ENCODE results near the gene FLT3.

FLT3 gene

DNA sequence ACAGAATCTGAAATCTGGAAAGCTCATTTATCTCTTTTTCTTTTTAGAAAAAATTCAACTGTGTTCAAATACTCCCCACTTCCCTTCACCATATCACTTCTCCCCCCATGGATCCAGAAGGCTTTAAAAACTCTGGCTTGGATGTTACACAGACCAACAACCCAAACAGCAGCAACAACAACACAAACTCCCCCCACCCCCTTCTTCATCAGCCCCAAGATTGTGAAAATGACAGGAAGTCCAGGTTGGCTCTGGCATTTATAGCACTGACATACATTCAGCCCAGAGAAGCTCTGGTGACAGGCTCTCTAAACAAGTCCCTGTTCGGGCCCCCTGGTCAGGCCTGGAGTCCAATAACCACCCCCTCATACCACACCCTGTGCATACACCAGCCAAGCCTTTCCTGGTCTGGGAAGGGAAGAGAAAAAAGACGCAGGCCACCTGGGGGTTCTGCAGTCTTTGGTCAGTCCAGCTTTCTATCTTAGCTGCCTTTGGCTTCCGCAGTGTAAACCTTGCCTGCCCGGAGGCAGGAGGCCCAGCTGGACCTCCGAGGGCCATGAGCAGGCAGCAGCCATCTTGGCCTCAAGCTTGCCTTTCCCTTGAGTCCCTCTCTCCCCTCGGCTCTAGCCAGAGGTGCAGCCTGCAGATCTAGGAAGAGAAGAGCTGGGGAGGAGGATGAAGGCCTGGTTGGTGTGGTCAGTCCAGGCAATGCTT, 138.1 kb downstream of the FLT3 start:
- TF ChIP-seq, protein P1, sequence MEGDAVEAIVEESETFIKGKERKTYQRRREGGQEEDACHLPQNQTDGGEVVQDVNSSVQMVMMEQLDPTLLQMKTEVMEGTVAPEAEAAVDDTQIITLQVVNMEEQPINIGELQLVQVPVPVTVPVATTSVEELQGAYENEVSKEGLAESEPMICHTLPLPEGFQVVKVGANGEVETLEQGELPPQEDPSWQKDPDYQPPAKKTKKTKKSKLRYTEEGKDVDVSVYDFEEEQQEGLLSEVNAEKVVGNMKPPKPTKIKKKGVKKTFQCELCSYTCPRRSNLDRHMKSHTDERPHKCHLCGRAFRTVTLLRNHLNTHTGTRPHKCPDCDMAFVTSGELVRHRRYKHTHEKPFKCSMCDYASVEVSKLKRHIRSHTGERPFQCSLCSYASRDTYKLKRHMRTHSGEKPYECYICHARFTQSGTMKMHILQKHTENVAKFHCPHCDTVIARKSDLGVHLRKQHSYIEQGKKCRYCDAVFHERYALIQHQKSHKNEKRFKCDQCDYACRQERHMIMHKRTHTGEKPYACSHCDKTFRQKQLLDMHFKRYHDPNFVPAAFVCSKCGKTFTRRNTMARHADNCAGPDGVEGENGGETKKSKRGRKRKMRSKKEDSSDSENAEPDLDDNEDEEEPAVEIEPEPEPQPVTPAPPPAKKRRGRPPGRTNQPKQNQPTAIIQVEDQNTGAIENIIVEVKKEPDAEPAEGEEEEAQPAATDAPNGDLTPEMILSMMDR (IDR thresholded peaks at IDR 0.05) = no peak
- H2AFZ ChIP-seq = no peak overlapping the region
- no peak overlapping the region for H3K4me2 ChIP-seq (ENCODE audit: low read length)
- H3K27me3 ChIP-seq (ENCODE audit: control insufficient read depth, insufficient read depth, low read length) = peaks cover 22% of the 10 kb centered on the region
- no peaks in the 10 kb centered on the region for H3K79me2 ChIP-seq
- H3K4me1 ChIP-seq = no peaks in the 10 kb centered on the region
- H3K9me3 ChIP-seq (ENCODE audit: control insufficient read depth, low read length) = no peaks in the 10 kb centered on the region
- no peak overlapping the region for H3K9ac ChIP-seq
- H3K27ac ChIP-seq = no peak overlapping the region
- no peak overlapping the region for H3K4me3 ChIP-seq (ENCODE audit: low read depth, low read length)
- H3K36me3 ChIP-seq (ENCODE audit: control insufficient read depth, insufficient read depth, low read length) = no peaks in the 10 kb centered on the region

DNA sequence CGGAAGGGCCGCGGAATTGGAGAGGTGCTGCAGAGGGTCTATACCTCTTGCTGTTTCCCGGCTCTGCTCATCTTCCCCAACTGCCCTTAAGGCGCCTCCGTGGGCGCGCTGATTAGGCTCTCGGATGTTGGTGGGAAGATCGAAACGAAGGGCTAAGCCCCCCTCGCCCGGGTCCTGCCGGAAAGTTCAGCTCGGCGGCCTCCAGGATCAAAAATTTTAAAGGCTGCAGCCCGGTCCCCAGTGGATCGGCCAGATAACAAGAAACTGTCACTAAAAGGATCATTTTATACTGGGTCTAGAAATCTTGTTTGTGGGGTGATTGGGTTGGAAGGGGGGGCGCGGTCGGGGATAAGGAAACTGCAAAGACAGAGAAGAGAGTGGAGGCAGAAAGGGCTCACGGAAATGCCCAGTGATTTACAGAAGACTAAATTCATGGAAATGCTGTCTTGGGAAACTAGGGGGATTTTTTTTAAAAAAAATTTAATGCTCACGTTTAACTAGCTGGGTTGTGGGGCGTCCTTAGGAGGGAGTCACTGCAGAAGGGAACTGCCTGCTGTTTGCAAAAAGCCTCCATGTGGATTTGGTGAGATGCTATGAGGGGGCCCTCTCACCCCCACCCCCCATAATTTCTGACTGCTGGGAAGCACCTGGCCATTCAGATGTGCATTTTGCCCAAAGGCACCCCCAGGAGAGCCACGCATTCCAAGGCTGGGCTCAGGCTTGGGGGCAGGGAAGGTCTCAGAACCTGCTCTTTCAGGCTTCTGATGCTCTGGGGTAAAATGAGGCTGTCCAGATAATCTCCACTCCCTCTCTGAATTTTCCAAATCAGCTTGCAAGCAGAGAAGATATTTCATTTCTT, 138.9 kb downstream of the FLT3 start:
- Histone ChIP-seq H3K4me2 (ENCODE audit: low read length) (no peak overlapping the region), H3K9me3 (ENCODE audit: control insufficient read depth, low read length) (no peaks in the 10 kb centered on the region), H2AFZ (no peak overlapping the region), H3K9ac (no peak overlapping the region), H3K36me3 (ENCODE audit: control insufficient read depth, insufficient read depth, low read length) (no peaks in the 10 kb centered on the region), H3K79me2 (no peaks in the 10 kb centered on the region), H3K27me3 (ENCODE audit: control insufficient read depth, insufficient read depth, low read length) (peaks cover 22% of the 10 kb centered on the region), H3K4me3 (ENCODE audit: low read depth, low read length) (no peak overlapping the region), H3K4me1 (no peaks in the 10 kb centered on the region), H3K27ac (no peak overlapping the region)
- TF ChIP-seq, protein P1 (IDR thresholded peaks at IDR 0.05) = no peak

DNA sequence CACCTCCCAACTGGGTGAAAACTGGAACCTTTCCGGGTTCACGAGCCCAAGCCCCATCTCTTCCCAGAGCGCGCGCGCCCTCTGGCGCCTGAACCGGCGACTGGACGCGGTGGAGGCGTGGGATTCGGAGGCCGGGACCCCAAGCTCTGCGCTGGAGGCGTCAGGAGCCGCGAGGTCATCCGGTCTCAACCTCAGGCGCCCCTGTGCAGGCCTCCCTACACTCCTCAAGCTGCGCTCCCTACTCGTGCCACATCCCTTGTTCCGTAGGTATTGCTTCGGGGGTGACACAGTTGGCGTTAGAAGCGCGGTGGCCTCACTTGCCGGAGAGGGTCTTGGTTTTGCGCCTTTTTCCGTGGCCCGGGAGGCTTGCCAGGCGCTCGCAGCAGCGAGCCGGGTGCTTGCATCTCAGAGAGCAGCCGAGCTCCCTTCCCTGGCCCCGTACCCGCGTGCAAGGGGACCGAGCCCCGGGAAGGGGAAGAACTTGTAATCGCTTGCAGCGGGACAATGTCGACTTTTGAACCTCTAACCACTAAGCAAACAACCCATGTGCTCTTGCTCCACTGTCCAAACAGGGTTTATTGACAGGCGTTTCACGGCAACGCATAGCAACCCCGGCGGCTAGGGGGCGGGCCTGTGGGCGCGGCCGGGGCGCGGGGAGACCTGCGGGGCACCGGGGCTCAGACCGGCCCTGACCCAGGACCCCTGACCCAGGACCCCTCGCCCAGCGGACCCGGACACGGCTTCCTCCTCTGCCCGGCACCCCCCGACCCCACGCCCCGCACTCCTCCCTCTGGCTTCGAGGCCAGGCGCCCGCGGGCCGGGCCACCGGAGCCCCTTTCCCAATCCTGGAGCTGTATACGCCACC, 139.8 kb downstream of the FLT3 start:
- H3K36me3 ChIP-seq (ENCODE audit: control insufficient read depth, insufficient read depth, low read length) = no peaks in the 10 kb centered on the region
- H3K79me2 ChIP-seq = no peaks in the 10 kb centered on the region
- no peak overlapping the region for H3K4me2 ChIP-seq (ENCODE audit: low read length)
- TF ChIP-seq, protein P1 (IDR thresholded peaks at IDR 0.05) = no peak
- H3K27ac ChIP-seq = no peak overlapping the region
- H2AFZ ChIP-seq = no peak overlapping the region
- H3K27me3 ChIP-seq (ENCODE audit: control insufficient read depth, insufficient read depth, low read length) = peaks cover 21% of the 10 kb centered on the region
- no peaks in the 10 kb centered on the region for H3K4me1 ChIP-seq
- no peak overlapping the region for H3K4me3 ChIP-seq (ENCODE audit: low read depth, low read length)
- H3K9ac ChIP-seq = no peak overlapping the region
- H3K9me3 ChIP-seq (ENCODE audit: control insufficient read depth, low read length) = no peaks in the 10 kb centered on the region

GRCh38 chr13:27959976-27960361, 140.4 kb downstream of the FLT3 start:
- Histone ChIP-seq H3K4me1 (no peaks in the 10 kb centered on the region), H3K36me3 (ENCODE audit: control insufficient read depth, insufficient read depth, low read length) (no peaks in the 10 kb centered on the region), H3K27ac (no peak overlapping the region), H3K9ac (no peak overlapping the region), H3K9me3 (ENCODE audit: control insufficient read depth, low read length) (no peaks in the 10 kb centered on the region), H2AFZ (no peak overlapping the region), H3K79me2 (no peaks in the 10 kb centered on the region), H3K4me2 (ENCODE audit: low read length) (no peak overlapping the region), H3K27me3 (ENCODE audit: control insufficient read depth, insufficient read depth, low read length) (peaks cover 23% of the 10 kb centered on the region), H3K4me3 (ENCODE audit: low read depth, low read length) (no peak overlapping the region)
- TF ChIP-seq, protein P1 (IDR thresholded peaks at IDR 0.05) = no peak
